Neural cell (in vitro differentiated cells): ENCODE measurements around the gene USP6NL.

Source experiments
- CTCF ChIP-seq: fragments of 450-650 bp; IDR thresholded peaks from 2 replicates; pipeline ENCODE4 v1.5.1; 2014; ENCODE audit warnings: antibody characterized with exemption, mild to moderate bottlenecking, moderate library complexity; ENCODE audit not compliant: poor library complexity, severe bottlenecking
- EP300 ChIP-seq: fragments of 450-650 bp; conservative IDR thresholded peaks from 2 replicates; pipeline ENCODE4 v1.6.1; 2014; ENCODE audit warnings: antibody characterized with exemption, mild to moderate bottlenecking, moderate library complexity; ENCODE audit not compliant: poor library complexity, severe bottlenecking
- MXI1 ChIP-seq: fragments of 450-650 bp; conservative IDR thresholded peaks from 2 replicates; pipeline ENCODE4 v1.6.1; 2014; ENCODE audit warnings: antibody characterized with exemption, mild to moderate bottlenecking; ENCODE audit not compliant: poor library complexity, severe bottlenecking
- POLR2AphosphoS5 ChIP-seq: IDR thresholded peaks from 2 replicates; pipeline ENCODE4 v1.6.1; 2012
- TAF1 ChIP-seq: IDR thresholded peaks from 2 replicates; pipeline ENCODE4 v1.6.1; 2012; ENCODE audit warnings: low read depth
- TF ChIP-seq, protein P1 (sequence below): IDR thresholded peaks from 2 replicates; pipeline ENCODE4 v1.6.1; 2012; ENCODE audit warnings: borderline replicate concordance

DNA sequence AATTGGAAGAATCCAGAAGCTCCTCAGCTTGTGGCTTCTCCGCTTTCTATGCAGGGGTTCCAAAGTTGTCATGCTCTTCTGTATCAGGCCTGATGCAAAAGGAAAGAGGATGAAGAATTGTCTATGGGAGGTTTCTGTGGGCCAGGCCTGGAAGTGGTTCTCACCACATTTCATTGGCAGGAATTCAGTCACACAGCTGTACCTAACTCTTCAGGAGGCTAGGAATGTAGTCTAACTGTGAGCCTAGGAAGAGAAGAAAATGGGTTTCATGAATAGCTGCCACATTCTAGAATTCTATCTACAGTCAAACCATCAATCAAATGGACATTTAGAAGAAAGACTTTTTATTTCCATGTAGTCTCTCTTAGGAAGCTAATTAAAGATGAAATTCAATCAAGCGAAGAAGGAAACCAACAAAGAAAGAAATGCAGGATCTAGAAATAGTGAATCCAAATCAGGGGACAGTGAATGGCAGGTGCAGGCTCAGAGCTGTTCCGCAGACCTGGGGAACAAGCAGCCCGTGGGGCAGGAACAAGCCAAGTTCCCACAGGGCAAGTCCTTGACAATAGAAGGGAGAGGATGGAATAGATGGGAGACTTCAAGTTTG lies 25.4 kb upstream of the USP6NL start:
- TF ChIP-seq, protein P1, sequence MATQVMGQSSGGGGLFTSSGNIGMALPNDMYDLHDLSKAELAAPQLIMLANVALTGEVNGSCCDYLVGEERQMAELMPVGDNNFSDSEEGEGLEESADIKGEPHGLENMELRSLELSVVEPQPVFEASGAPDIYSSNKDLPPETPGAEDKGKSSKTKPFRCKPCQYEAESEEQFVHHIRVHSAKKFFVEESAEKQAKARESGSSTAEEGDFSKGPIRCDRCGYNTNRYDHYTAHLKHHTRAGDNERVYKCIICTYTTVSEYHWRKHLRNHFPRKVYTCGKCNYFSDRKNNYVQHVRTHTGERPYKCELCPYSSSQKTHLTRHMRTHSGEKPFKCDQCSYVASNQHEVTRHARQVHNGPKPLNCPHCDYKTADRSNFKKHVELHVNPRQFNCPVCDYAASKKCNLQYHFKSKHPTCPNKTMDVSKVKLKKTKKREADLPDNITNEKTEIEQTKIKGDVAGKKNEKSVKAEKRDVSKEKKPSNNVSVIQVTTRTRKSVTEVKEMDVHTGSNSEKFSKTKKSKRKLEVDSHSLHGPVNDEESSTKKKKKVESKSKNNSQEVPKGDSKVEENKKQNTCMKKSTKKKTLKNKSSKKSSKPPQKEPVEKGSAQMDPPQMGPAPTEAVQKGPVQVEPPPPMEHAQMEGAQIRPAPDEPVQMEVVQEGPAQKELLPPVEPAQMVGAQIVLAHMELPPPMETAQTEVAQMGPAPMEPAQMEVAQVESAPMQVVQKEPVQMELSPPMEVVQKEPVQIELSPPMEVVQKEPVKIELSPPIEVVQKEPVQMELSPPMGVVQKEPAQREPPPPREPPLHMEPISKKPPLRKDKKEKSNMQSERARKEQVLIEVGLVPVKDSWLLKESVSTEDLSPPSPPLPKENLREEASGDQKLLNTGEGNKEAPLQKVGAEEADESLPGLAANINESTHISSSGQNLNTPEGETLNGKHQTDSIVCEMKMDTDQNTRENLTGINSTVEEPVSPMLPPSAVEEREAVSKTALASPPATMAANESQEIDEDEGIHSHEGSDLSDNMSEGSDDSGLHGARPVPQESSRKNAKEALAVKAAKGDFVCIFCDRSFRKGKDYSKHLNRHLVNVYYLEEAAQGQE = no peak
- no peak for TF ChIP-seq CTCF
- no peak for TF ChIP-seq EP300
- no peak for TF ChIP-seq TAF1
- no peak for TF ChIP-seq POLR2AphosphoS5
- no peak for TF ChIP-seq MXI1
